ENCODE data around the gene LTK. TPM values are rescaled to one million over a fixed set of nuclear protein-coding genes. Genes with fewer than 3 reads are reported as not detected.

LTK gene
- total and polyA plus RNA-seq, 2 experiments from 2014 or later: 0.14 TPM; not detected in 1

DNA sequence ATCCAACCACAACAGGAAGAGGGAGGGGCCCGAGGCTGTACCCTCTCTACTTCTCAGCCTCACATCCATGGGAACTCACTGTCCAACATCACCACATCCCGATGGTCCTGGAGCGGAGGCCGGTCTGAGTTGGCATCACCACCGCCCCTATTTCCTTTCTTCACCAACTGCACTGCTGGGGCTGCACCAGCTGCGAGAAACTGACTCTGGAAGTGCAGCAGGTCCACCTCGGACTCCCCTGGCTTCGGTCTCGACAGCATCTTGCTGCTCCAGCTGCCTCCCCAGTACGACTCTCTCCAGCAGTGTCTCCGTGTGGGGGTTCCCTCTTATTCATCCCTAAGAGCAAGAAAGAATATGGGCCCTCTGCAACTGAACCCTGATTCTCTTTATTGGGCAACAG, 23.2 kb upstream of the LTK start (continued):
- TF ChIP-seq, protein P1, sequence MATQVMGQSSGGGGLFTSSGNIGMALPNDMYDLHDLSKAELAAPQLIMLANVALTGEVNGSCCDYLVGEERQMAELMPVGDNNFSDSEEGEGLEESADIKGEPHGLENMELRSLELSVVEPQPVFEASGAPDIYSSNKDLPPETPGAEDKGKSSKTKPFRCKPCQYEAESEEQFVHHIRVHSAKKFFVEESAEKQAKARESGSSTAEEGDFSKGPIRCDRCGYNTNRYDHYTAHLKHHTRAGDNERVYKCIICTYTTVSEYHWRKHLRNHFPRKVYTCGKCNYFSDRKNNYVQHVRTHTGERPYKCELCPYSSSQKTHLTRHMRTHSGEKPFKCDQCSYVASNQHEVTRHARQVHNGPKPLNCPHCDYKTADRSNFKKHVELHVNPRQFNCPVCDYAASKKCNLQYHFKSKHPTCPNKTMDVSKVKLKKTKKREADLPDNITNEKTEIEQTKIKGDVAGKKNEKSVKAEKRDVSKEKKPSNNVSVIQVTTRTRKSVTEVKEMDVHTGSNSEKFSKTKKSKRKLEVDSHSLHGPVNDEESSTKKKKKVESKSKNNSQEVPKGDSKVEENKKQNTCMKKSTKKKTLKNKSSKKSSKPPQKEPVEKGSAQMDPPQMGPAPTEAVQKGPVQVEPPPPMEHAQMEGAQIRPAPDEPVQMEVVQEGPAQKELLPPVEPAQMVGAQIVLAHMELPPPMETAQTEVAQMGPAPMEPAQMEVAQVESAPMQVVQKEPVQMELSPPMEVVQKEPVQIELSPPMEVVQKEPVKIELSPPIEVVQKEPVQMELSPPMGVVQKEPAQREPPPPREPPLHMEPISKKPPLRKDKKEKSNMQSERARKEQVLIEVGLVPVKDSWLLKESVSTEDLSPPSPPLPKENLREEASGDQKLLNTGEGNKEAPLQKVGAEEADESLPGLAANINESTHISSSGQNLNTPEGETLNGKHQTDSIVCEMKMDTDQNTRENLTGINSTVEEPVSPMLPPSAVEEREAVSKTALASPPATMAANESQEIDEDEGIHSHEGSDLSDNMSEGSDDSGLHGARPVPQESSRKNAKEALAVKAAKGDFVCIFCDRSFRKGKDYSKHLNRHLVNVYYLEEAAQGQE (IDR thresholded peaks at IDR 0.05; ENCODE audit: unreplicated experiment): no peak
- no peak for TF ChIP-seq ZNF331 (CRISPR knock-in tag; IDR thresholded peaks at IDR 0.05; ENCODE audit: low read depth)
- TF ChIP-seq POLR2AphosphoS5 (IDR thresholded peaks at IDR 0.05; ENCODE audit: low read depth): no peak
- no peak for TF ChIP-seq JUNB (IDR thresholded peaks at IDR 0.05; ENCODE audit: unreplicated experiment)
- no peak for TF ChIP-seq EZH2 (IDR thresholded peaks at IDR 0.05; ENCODE audit: low read depth, unreplicated experiment)
- no peak for TF ChIP-seq CREB1 (CRISPR knock-in tag; IDR thresholded peaks at IDR 0.05; ENCODE audit: low read depth)
- TF ChIP-seq STAT1 (IDR thresholded peaks at IDR 0.05; ENCODE audit: unreplicated experiment): no peak
- TF ChIP-seq ETS1 (IDR thresholded peaks at IDR 0.05): no peak
- no peak for TF ChIP-seq EZH2phosphoT487 (IDR thresholded peaks at IDR 0.05; ENCODE audit: unreplicated experiment)
- TF ChIP-seq CTCF (conservative IDR thresholded peaks at IDR 0.05; ENCODE audit: low read depth in 2 of 2): no peak

DNA sequence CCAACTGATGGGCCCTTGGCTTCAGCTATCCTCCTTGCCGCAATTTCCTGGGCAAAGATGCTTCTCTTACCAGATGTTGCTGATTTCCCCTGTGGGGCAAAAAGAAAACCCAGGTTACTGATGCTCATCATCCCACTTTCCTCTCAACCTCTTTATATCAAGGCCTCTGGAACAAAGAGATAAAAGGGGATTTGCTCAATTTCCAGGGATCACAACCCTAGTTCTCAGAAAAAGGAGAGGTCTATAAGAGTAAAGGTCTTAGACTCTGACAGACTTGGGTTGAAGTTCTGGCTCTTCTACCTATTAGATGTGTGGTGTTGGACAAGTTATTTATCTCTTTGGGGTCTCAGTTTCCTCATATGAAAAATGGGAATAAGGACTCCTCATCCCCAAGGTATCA, 21.9 kb upstream of the LTK start:
- Histone ChIP-seq H3K36me3 (ENCODE audit: insufficient read depth) (peaks cover 26% of the 10 kb centered on the region), H3K9me2 (ENCODE audit: insufficient read depth) (no peaks in the 10 kb centered on the region), H3K27me3 (ENCODE audit: insufficient read depth) (no peaks in the 10 kb centered on the region), H2AFZ (no peak overlapping the region), H3K79me2 (replicated peaks; ENCODE audit: insufficient read depth) (0 out of 2 replicates have a peak, but pooled peaks cover 5% of the 10 kb centered on the region), H3K4me1 (ENCODE audit: insufficient read depth) (no peaks in the 10 kb centered on the region), H4K20me1 (replicated peaks; ENCODE audit: insufficient read depth) (peaks cover 5% of the 10 kb centered on the region; the same call in 1 of the 2 replicates), H3K4me3 (no peak overlapping the region), H3F3A (replicated peaks; ENCODE audit: low read depth) (0 out of 2 replicates have a peak, but pooled peaks cover 2% of the 10 kb centered on the region), H3K4me2 (no peak overlapping the region), H3K27ac (ENCODE audit: low read depth) (no peak overlapping the region)
- Mint-ChIP-seq H3K4me3 (no peak overlapping the region), H3K27me3 (ENCODE audit: insufficient read depth, low read depth, poor library complexity) (peaks cover 2% of the 10 kb centered on the region), H3K4me1 (no peaks in the 10 kb centered on the region), H3K9me3 (no peaks in the 10 kb centered on the region; the same call in 2 of the 3 replicates), H3K27ac (no peak overlapping the region), H3K36me3 (ENCODE audit: low read depth) (peaks cover 44% of the 10 kb centered on the region)
- DNase-seq (ENCODE audit: low spot score) (no peak), ATAC-seq (no peak)
- no peak for TF ChIP-seq POLR2AphosphoS5 (IDR thresholded peaks at IDR 0.05; ENCODE audit: low read depth)
- TF ChIP-seq ZNF331 (CRISPR knock-in tag; IDR thresholded peaks at IDR 0.05; ENCODE audit: low read depth): no peak
- no peak for TF ChIP-seq EZH2 (IDR thresholded peaks at IDR 0.05; ENCODE audit: low read depth, unreplicated experiment)
- no peak for TF ChIP-seq ZNF114 (CRISPR knock-in tag; IDR thresholded peaks at IDR 0.05)
- TF ChIP-seq CTCF (conservative IDR thresholded peaks at IDR 0.05; ENCODE audit: low read depth in 2 of 2): no peak
- TF ChIP-seq EZH2phosphoT487 (IDR thresholded peaks at IDR 0.05; ENCODE audit: unreplicated experiment): no peak
- no peak for TF ChIP-seq NANOG (IDR thresholded peaks at IDR 0.05; ENCODE audit: borderline replicate concordance)
- TF ChIP-seq ETS1 (IDR thresholded peaks at IDR 0.05): no peak
- no peak for TF ChIP-seq CREB1 (CRISPR knock-in tag; IDR thresholded peaks at IDR 0.05; ENCODE audit: low read depth)
- TF ChIP-seq STAT1 (IDR thresholded peaks at IDR 0.05; ENCODE audit: unreplicated experiment): no peak
